GM23338 (cell line): Measurements from ENCODE around the gene SORBS2. TPM values are rescaled to one million over a fixed set of nuclear protein-coding genes. Genes with fewer than 3 reads are reported as not detected.
"Not testable (repeated sequence)": the region's sequence is repeated elsewhere in the genome, so short reads cannot be mapped to it uniquely, and the experiment has no call there.

Experiments used
- ATAC-seq: fragments of 200-7000 bp; cut with Tn5 transposase; 3 replicates; pipeline ENCODE4 v1.9.1; 2020
- DNase-seq: peaks from one replicate; pipeline ENCODE4 v3.0.0-alpha.2; 2015; ENCODE audit warnings: low spot score
- H2AFZ ChIP-seq: fragments of 200-600 bp; sonication (generic); 2 replicates; pipeline ENCODE4 v1.8.0; 2016; ENCODE audit warnings: antibody characterized with exemption, mild to moderate bottlenecking, moderate library complexity
- H3F3A ChIP-seq: fragments of 200-600 bp; sonication (generic); replicated peaks from 2 replicates; pipeline ENCODE4 v1.8.0; 2017; ENCODE audit warnings: antibody characterized with exemption, mixed run types, low read depth
- H3K27ac ChIP-seq: fragments of 200-600 bp; sonication (generic); 2 replicates; pipeline ENCODE4 v1.6.1; 2016; ENCODE audit warnings: low read depth
- H3K27me3 ChIP-seq: fragments of 200-600 bp; sonication (generic); 2 replicates; pipeline ENCODE4 v1.8.0; 2016; ENCODE audit warnings: mild to moderate bottlenecking, mixed run types, moderate library complexity; ENCODE audit not compliant: insufficient read depth
- H3K36me3 ChIP-seq: fragments of 200-600 bp; sonication (generic); 2 replicates; pipeline ENCODE4 v1.8.0; 2016; ENCODE audit warnings: mild to moderate bottlenecking; ENCODE audit not compliant: insufficient read depth
- H3K4me1 ChIP-seq: fragments of 200-600 bp; sonication (generic); 2 replicates; pipeline ENCODE4 v1.8.0; 2016; ENCODE audit warnings: mild to moderate bottlenecking, moderate library complexity; ENCODE audit not compliant: insufficient read depth
- H3K4me2 ChIP-seq: fragments of 200-600 bp; sonication (generic); 2 replicates; pipeline ENCODE4 v1.7.1; 2017; ENCODE audit warnings: mixed run types
- H3K4me3 ChIP-seq: fragments of 200-600 bp; sonication (generic); 2 replicates; pipeline ENCODE4 v1.6.1; 2016; ENCODE audit warnings: mixed run types
- H3K79me2 ChIP-seq: fragments of 200-600 bp; sonication (generic); replicated peaks from 2 replicates; pipeline ENCODE4 v1.8.0; 2017; ENCODE audit warnings: mild to moderate bottlenecking; ENCODE audit not compliant: insufficient read depth
- H3K9me2 ChIP-seq: fragments of 200-600 bp; sonication (generic); 2 replicates; pipeline ENCODE4 v1.8.0; 2017; ENCODE audit not compliant: insufficient read depth
- H4K20me1 ChIP-seq: fragments of 200-600 bp; sonication (generic); replicated peaks from 2 replicates; pipeline ENCODE4 v1.8.0; 2017; ENCODE audit warnings: mild to moderate bottlenecking; ENCODE audit not compliant: insufficient read depth
- H3K27ac Mint-ChIP-seq: 2 replicates; pipeline ENCODE4 v1.8.0; 2020; ENCODE audit warnings: inconsistent platforms, mild to moderate bottlenecking, moderate library complexity, mixed read lengths
- H3K27me3 Mint-ChIP-seq: 3 replicates; pipeline ENCODE4 v1.8.0; 2022; ENCODE audit warnings: low read depth, mild to moderate bottlenecking, moderate library complexity, mixed read lengths, inconsistent platforms; ENCODE audit not compliant: insufficient read depth, poor library complexity
- H3K36me3 Mint-ChIP-seq: 3 replicates; pipeline ENCODE4 v1.8.0; 2021; ENCODE audit warnings: low read depth, mild to moderate bottlenecking, inconsistent platforms, moderate library complexity, mixed read lengths
- H3K4me1 Mint-ChIP-seq: 3 replicates; pipeline ENCODE4 v1.8.0; 2020; ENCODE audit warnings: mild to moderate bottlenecking, inconsistent platforms, mixed read lengths
- H3K4me3 Mint-ChIP-seq: 3 replicates; pipeline ENCODE4 v1.8.0; 2021; ENCODE audit warnings: moderate library complexity, mild to moderate bottlenecking, inconsistent platforms, mixed read lengths
- H3K9me3 Mint-ChIP-seq: 3 replicates; pipeline ENCODE4 v1.8.0; 2020; ENCODE audit warnings: moderate library complexity, mild to moderate bottlenecking, inconsistent platforms, mixed read lengths
- CREB1 ChIP-seq: fragments of 250-450 bp; sonication (Bioruptor Pico); IDR thresholded peaks from 2 replicates; pipeline ENCODE4 v1.5.0; 2020; ENCODE audit warnings: low read depth, mild to moderate bottlenecking, moderate library complexity
- CTCF ChIP-seq, 2 experiments: fragments of 200-600 bp in 1 of 2; sonication (generic) in 1 of 2; conservative IDR thresholded peaks; 2 replicates each; pipeline versions ENCODE4 v1.5.1 to v1.6.1; 2016 to 2017; ENCODE audit warnings: antibody characterized with exemption in 2 of 2, low read depth in 2 of 2, mild to moderate bottlenecking in 2 of 2, moderate library complexity in 1 of 2
- ETS1 ChIP-seq: IDR thresholded peaks from 2 replicates; pipeline ENCODE4 v1.6.1; 2016; ENCODE audit warnings: antibody characterized with exemption
- EZH2 ChIP-seq: fragments of 200-600 bp; sonication (generic); IDR thresholded peaks from one replicate; pipeline ENCODE4 v1.8.0; 2017; ENCODE audit warnings: antibody characterized with exemption, mild to moderate bottlenecking, low read depth; ENCODE audit not compliant: unreplicated experiment
- EZH2phosphoT487 ChIP-seq: fragments of 200-600 bp; sonication (generic); IDR thresholded peaks from one replicate; pipeline ENCODE4 v1.8.1; 2018; ENCODE audit warnings: antibody characterized with exemption; ENCODE audit not compliant: unreplicated experiment
- JUNB ChIP-seq: IDR thresholded peaks from one replicate; pipeline ENCODE4 v1.6.1; 2016; ENCODE audit warnings: antibody characterized with exemption; ENCODE audit not compliant: unreplicated experiment
- POLR2AphosphoS5 ChIP-seq: IDR thresholded peaks from 2 replicates; pipeline ENCODE4 v1.6.1; 2016; ENCODE audit warnings: antibody characterized with exemption, low read depth
- REST ChIP-seq: IDR thresholded peaks from one replicate; pipeline ENCODE4 v1.6.1; 2018; ENCODE audit warnings: antibody characterized with exemption; ENCODE audit not compliant: unreplicated experiment
- STAT1 ChIP-seq: IDR thresholded peaks from one replicate; pipeline ENCODE4 v1.6.1; 2016; ENCODE audit warnings: antibody characterized with exemption; ENCODE audit not compliant: unreplicated experiment
- ZNF331 ChIP-seq: fragments of 250-450 bp; sonication (Bioruptor Pico); IDR thresholded peaks from 2 replicates; pipeline ENCODE4 v1.5.0; 2020; ENCODE audit warnings: low read depth, mild to moderate bottlenecking, moderate library complexity
- polyA plus RNA-seq: library from polyadenylated mRNA; unstranded; fragments of >200 nt; fragmentation: Nextera tagmentation; extraction: Ambion mirVana; gene quantifications from 2 replicates; pipeline ENCODE4 v1.2.1, GENCODE V29; 2016
- total RNA-seq: library from RNA; depleted of rRNA; stranded (reverse); fragments of >200 nt; shearing (Covaris generic); gene quantifications from 2 replicates; pipeline ENCODE4 v1.2.3, GENCODE V29; 2014

SORBS2 gene
- total and polyA plus RNA-seq, 2 experiments from 2014 or later, result 17.8 to 27.6 TPM

- H2AFZ ChIP-seq, H4K20me1 ChIP-seq, H3K4me3 ChIP-seq, H3K27me3 Mint-ChIP-seq, H3K4me1 ChIP-seq, H3K4me2 ChIP-seq, H3K79me2 ChIP-seq, H3K4me1 Mint-ChIP-seq, DNase-seq, ATAC-seq, H3K27me3 ChIP-seq, H3K4me3 Mint-ChIP-seq, H3K9me2 ChIP-seq, H3K27ac Mint-ChIP-seq, H3F3A ChIP-seq, H3K36me3 ChIP-seq, H3K27ac ChIP-seq: not testable (repeated sequence)
- Mint-ChIP-seq H3K9me3 (peaks cover 15% of the 10 kb centered on the region; the same call in 2 of the 3 replicates), H3K36me3 (peaks cover 20% of the 10 kb centered on the region)
Measured at GRCh38 chr4:185707622-185708021, 104.4 kb downstream of the SORBS2 start.

- Histone ChIP-seq H4K20me1 (no peaks in the 10 kb centered on the region), H3K36me3 (no peaks in the 10 kb centered on the region), H3K4me1 (peaks cover 5% of the 10 kb centered on the region), H3K4me2 (no peak overlapping the region), H2AFZ (no peak overlapping the region), H3K9me2 (no peaks in the 10 kb centered on the region), H3K79me2 (no peaks in the 10 kb centered on the region), H3K27me3 (no peaks in the 10 kb centered on the region), H3F3A (no peaks in the 10 kb centered on the region), H3K27ac (no peak overlapping the region), H3K4me3 (no peak overlapping the region)
- Mint-ChIP-seq H3K9me3 (peaks cover 15% of the 10 kb centered on the region; the same call in 2 of the 3 replicates), H3K27ac (no peak overlapping the region), H3K4me1 (peaks cover 24% of the 10 kb centered on the region), H3K27me3 (no peaks in the 10 kb centered on the region), H3K36me3 (peaks cover 18% of the 10 kb centered on the region), H3K4me3 (no peak overlapping the region)
- DNase-seq (peak; percentile 15), ATAC-seq (peak; percentile 60)
- TF ChIP-seq CTCF (conservative IDR thresholded peaks at IDR 0.05; ENCODE audit: low read depth in 2 of 2), result no peak
- TF ChIP-seq ZNF331 (CRISPR knock-in tag), result no peak
- TF ChIP-seq JUNB, result no peak
- no peak for TF ChIP-seq CREB1 (CRISPR knock-in tag)
- no peak for TF ChIP-seq ETS1
- TF ChIP-seq STAT1, result no peak
- no peak for TF ChIP-seq POLR2AphosphoS5
- no peak for TF ChIP-seq EZH2
- no peak for TF ChIP-seq REST
- no peak for TF ChIP-seq EZH2phosphoT487
Measured at GRCh38 chr4:185702147-185702663, 109.8 kb downstream of the SORBS2 start.
